ENCODE results near the gene TDP1.
"Not testable (repeated sequence)": the region's sequence is repeated elsewhere in the genome, so short reads cannot be mapped to it uniquely, and the experiment has no call there.

Gene TDP1

DNA sequence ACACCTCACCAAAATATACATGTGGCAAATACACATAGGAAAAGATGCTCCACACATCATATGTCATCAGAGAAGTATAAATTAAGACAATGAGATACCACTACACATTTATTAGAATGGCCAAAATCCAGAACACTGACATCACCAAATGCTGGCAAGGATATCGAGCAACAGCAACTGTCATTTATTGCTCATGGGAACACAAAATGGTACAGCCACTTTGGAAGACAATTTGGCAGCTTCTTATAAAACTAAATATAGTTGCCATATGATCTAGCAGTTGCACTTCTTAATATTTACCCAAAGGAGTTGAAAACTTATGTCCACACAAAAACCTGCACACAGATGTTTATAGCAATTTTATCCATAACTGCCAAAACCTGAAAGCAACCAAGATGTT, 99.1 kb downstream of the TDP1 start:
- no peak for DNase-seq

DNA sequence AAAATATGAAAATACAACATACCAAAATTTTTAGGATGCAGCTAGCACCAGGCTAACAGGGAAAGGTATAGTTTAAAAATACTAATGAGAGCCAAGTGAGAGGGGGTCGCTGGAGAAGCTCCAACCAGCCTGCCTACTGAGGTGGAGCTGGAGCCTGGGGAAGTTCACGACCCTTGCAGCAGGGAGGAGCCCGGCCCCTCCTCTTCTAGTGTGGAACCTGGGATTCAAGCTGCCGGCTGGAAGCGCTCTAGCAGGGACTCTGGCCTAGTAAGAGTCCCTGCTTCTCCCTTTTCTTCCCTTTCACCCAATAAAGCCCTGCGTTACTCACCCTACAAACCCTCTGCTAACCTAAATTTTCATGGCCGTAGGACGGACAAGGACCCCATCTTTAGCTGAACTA, 101.1 kb downstream of the TDP1 start:
- DNase-seq = no peak

DNA sequence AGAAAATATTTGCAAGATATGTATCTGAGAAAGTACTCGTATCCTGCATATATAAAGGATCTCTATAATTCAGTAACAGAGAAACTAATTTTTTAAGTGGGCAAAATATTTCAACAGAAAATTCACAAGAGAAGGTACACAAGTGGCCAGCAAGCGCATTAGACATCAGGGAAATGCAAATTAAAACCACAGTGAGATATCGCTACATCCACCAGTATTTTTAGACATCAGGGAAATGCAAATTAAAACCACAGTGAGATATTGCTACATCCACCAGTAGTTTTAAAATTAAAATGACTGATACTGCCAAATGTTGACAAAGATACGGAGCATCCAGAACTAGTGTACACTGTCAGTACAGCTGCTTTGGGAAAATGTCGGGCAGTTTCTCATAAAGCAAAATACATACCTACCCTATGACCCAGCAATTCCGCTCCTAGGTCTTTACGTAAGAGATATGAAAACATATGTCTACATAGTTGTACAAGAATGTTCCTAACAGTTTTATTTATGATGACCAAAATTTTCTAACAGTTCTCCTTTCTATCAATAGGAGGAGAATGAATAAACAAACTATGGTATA, 103.2 kb downstream of the TDP1 start:
- DNase-seq = no peak

DNA sequence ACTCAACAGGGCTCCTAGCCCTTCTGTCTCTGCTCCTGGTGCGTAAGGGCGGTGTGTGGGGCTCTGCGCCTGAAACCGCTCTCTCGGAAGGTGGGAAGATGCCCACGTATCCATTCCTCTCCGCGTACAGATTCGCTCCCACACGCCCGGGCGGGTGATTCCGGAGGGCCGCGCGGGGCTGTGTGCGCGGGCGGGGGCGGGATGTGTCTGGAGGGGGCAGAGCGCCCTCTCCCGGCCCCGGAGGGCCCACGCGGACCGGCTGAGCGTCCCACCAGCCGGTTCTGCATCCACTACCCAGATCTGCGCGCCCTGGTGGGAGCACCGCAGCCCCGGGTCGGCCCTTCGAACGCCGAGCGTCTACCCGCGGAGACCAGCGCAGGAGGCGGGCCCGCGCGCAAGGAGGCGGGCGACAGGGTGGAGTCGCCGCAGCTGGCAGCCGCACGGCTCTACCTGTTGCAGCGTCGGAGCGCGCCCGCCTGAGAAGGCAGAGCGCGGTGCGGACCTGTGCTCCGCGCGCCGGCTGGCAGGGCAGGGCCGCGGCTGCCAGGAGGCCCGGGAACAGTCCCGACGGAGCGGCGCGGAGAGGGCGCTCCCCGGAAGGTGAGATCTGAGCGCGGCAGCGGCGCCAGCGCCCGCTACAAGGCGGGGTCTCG, 104.7 kb downstream of the TDP1 start:
- DNase-seq = peak; percentile 59

DNA sequence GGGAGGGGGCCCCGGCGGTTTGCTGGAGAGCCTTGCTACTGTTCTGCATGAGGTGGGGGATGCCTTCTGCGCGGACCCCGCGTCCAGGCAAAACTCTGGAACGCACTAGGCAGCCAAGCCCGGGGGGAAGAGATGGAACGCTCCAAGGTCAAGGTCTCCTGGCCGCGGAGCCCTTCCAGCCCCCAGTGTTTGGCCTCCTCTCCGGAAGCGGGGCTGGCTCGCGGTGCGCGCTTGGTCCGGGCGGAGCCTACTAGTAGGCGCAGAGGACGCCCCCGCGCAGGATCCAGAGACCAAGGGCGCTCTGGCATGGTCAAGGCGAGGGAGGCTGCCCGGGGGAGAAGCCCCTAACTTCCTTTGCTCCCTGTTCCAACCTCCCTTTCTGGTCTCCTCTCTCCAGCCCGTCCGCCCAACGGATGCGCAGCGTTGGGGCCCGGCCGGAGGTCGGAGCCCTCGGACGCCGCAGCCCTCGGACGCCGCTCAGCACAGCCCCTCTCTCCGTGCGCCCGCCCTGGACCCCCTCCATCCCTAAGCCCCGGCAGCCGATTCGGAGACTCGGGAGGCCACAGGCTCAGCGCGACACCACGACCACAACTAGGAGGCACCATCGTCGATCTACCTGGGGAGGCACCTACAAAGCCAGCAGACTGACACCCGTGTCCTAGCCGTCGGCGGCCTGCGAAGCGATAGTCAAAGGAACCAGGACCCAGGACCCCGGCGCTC, 105.4 kb downstream of the TDP1 start:
- peak; percentile 5 for DNase-seq

DNA sequence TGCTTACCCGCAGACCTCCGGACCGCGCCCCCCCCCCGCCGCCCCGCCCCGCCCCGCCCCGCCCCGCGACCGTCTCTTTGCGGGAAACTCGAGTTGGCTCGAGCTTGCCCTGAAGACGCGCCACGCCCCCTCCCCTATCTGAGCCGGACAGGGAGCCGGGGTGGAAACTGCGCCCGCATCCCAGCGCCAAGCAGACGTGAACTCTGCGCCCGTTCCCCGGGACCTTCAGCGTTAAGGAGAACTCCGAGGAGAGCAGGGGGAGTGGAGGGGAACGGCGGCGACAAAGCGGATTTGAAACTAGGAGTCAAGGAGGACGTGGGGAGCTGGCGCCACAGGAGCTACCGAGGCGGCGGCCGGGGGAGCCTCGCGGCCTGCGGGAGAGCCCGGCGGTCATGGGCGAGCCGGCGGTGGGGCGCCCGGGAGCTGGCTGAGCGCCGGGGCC, 106.0 kb downstream of the TDP1 start, which contains the start of gene KCNK13:
TSS of gene KCNK13 (plus strand) at position 310 of the 442 bp plus-strand sequence. CDS start 212 bp downstream, outside the sequence.
- DNase-seq = peak; percentile 3

DNA sequence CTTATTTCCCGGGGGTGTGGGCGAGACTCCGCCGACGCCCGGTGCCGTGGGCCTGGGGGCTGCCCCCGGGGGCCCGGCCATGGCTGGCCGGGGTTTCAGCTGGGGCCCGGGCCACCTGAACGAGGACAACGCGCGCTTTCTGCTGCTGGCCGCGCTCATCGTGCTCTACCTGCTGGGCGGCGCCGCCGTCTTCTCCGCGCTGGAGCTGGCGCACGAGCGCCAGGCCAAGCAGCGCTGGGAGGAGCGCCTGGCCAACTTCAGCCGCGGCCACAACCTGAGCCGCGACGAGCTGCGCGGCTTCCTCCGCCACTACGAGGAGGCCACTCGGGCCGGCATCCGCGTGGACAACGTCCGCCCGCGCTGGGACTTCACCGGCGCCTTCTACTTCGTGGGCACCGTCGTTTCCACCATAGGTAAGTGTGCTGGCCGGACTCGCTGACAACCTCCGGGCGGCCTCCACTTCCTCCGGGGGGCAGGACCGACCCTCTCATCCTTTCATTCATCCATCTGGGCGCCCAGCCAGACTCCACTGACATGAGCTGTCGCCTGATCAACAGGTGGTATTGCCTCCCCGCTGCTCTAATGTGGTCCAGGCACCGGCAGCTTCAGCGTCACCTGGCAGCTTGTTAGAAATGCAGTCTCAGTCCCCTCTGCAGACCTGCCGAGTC, 106.5 kb downstream of the TDP1 start:
- peak; percentile 8 for DNase-seq

DNA sequence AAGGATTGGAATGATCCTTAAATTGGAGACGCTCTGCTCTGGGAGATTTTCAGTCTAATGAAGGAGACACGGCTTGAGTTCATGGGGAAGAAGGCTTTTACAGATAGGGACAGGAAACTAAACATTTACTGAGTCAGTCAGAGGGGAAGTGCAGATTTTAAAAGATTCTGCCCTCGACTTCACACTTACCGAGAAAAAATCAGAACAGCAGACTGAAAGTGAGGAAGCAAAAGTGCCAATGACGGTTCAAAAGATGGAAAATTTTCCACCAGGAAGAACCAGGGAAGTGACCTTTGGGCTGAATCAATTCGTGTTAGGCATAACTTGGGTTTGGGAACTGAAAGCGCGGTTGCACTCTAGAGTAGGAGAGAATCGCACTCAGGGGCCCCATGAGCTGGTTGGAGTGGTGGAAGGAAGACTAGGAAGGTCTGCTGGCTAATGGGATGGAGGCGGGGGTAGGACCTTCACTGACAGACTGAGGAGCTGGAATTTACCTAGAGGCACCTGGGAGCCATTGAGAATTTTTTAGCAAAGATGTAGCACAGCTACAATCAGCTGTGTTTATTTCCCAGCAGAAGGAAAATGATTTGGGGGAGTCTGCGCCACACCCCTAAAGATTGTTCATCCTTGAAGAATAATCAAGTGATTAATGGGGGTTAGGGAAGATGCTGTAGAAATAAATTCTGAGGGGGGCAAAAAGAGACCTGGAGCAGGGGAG, 107.3 kb downstream of the TDP1 start:
- DNase-seq = no peak

DNA sequence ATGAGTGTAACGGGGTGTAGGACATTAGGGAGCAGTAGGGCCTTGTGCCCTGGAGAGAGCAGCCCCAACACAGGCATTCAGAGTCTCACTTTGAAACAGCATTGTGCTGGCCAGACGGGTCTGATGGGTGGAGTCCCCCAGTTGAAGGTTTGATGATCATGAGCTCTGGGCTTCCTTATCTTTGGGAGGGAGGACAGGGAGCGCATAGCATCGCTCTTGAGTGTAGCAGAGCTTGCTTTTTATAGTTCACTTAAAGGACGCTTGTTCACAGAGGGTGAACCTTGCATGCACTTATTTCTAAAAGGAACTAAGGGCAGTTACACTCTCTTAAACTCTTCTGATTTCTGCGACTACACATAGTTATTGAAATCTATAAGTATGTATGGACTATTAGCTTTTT, 116.6 kb downstream of the TDP1 start:
- DNase-seq = no peak

DNA sequence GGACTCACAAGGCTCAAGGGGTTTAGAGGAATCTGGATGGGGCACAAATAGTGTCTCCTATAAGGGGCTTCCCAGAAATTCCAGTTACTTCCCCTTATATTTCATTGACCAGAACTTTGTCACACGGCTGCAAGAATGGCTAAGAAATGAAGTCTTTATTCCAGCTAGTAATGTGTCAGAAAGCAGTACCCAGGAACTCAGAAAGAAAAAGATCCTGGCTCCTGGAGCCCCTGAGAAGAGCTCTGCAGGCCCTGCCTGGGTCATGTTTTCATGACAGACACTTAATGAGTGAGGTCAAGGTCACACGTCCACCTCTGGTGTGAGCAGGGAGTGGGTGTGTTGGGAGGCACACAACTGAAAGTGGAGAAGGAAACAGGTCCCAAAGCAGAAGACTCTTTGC, 123.8 kb downstream of the TDP1 start:
- DNase-seq = no peak

DNA sequence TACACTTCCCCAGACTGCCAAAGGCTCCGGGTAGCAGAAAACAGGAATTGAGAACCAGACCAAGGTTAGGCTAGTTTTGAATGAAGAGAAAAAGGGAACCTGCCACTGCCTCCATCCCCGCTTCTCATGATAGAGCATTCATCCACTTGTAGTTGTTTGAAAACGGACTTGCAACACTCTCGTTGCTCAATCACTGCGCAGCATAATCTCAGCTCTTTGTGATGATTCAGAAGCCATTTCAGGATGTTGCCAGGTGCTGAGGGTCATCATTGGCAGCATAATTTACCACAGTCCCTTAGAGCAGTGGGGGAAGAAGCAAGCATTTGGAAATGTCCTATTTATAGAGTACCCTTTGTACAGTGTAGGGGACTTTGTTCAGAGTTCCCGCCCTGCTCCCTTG, 131.7 kb downstream of the TDP1 start:
- no peak for DNase-seq

DNA sequence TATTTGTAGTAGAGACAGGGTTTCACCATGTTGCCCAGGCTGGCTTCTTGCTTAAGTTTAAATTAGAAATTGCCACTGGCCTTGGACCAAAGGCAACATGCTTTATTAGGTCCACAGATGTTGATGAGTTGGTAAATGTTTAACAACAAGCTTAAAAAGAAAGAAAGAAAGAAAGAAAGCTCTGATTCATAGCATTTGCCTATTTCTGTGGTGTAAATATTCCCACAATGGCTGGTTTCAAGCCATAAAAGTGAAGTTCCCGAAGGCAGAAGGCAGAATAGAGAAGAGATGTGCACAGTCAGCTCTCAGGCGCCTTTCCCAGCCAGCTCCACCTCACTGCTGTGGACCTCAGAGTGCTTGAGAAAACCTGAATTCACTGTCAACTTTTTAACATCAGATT, 132.4 kb downstream of the TDP1 start:
- no peak for DNase-seq

DNA sequence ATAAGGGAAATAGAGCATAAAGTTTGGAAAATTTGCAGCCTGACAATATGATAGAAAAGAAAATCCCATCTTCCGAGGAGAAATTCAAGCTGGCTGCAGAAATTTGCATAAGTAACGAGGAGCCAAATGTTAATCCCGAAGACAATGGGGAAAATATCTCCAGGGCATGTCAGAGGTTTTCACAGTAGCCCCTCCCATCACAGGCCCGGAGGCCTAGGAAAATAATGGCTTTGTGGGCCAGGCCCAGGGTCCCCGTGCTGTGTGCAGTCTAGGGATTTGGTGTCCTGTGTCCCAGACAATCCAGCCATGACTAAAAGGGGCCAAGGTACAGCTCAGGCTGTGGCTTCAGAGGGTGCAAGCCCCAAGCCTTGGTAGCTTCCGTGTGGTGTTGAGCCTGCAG, 133.8 kb downstream of the TDP1 start:
- DNase-seq = not testable (repeated sequence)

DNA sequence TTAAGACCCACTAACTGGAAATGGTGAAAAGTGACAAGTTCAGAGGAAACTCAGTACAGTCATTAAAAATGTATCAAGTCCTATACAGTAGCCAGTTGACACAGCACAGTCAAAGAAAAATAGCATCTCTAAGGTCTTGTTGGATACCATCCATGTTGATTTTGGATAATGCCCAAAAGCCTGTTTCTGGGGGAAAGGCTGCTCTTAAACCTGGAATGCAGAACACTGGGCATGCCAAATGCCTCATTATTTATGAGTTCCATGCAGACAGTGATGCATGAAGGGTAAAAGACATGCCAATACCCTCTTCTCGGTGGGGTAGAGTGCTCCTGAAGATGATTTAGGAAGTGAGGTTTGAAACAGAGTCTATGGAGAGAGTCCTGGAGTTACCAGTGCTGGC, 135.7 kb downstream of the TDP1 start:
- no peak for DNase-seq

DNA sequence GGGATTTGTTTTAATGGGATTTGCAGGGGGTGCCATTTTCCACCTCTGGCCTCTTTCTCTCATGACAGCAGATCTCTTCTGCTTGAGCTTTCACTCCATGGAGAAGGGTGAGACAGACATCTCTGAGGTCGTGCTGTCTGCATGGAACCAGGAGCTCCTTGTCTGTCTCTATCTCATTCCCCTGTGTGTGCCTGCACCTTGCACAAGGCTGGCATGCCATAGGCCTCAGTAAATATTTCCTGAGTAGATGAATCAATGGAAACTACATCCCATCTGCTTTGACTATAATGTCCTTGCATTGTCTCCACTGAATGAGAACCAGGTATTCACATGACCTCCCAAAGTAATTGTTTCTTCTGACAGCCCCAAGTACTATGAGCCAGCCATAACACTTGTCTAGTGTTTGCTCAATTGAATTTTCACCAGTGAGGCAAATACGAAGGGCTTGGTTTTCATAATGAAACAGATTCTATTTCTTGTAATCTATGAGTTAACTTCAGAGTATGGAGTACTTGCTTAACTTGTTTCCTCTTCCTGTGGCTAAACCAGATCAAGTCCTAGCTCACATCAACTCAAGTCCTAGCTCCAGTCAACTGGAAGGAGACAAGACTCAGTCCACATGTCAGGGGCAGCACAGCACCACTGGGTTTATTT, 138.3 kb downstream of the TDP1 start:
- no peak for DNase-seq

Data from stimulated activated CD4-positive, alpha-beta T cell treated with anti-CD3 and anti-CD28 coated beads, Interleukin-12 subunit alpha, Interleukin-12 subunit beta, amount 100 ng/mL, for 4 hours (primary cell).